GM06990 (cell line): ENCODE results near the gene CSTF2T.

ENCODE experiments used
- DNase-seq: peaks from one replicate; pipeline ENCODE4 v3.0.0-alpha.2; 2011; ENCODE audit not compliant: insufficient read length; ENCODE audit errors: extremely low read depth
- H3K27me3 ChIP-seq: replicated peaks from 2 replicates; pipeline ENCODE4 v1.6.0; 2011; ENCODE audit warnings: low read length; ENCODE audit not compliant: control insufficient read depth, insufficient read depth
- H3K36me3 ChIP-seq: 2 replicates; pipeline ENCODE4 v1.5.1; 2011; ENCODE audit warnings: low read length; ENCODE audit not compliant: control insufficient read depth, insufficient read depth
- H3K4me3 ChIP-seq: replicated peaks from 2 replicates; pipeline ENCODE4 v1.5.1; 2011; ENCODE audit warnings: low read depth, mild to moderate bottlenecking, control low read depth, low read length
- CTCF ChIP-seq: IDR thresholded peaks from 2 replicates; pipeline ENCODE4 v1.5.1; 2011; ENCODE audit warnings: low read length, control low read depth, mild to moderate bottlenecking, inconsistent platforms; ENCODE audit not compliant: insufficient read depth, poor library complexity, severe bottlenecking

CSTF2T gene

GRCh38 chr10:51658000-51658399, 41.4 kb downstream of the CSTF2T start:
- no peaks in the 10 kb centered on the region for H3K36me3 ChIP-seq
- no peak overlapping the region for H3K4me3 ChIP-seq
- TF ChIP-seq CTCF, result no peak
- DNase-seq, result no peak
- no peaks in the 10 kb centered on the region for H3K27me3 ChIP-seq

DNA sequence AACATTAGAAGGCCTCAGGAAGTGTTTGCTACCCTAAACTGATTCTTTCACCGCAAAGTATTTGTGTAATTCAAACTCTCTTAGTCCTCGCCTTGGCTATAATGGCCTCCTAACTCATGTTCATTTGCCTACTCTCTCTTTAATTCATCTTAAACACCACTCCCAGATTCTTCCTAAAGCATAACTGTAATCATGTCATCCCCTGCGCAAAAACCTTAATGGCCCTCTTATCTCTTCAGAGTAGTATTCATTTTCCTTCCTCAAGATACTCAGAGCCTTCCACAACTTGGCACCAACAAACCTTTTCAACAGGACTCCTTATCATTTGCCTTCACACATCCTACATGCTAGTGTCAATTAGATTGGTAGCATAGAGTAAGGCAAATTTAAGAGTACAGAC, 42.9 kb downstream of the CSTF2T start:
- Histone ChIP-seq H3K4me3 (no peak overlapping the region), H3K36me3 (no peaks in the 10 kb centered on the region), H3K27me3 (no peaks in the 10 kb centered on the region)
- no peak for TF ChIP-seq CTCF
- no peak for DNase-seq

- Histone ChIP-seq H3K36me3 (no peaks in the 10 kb centered on the region), H3K27me3 (no peaks in the 10 kb centered on the region), H3K4me3 (no peak overlapping the region)
- DNase-seq, result no peak
- TF ChIP-seq CTCF, result no peak
Measured at GRCh38 chr10:51654918-51655317, 44.5 kb downstream of the CSTF2T start.

DNA sequence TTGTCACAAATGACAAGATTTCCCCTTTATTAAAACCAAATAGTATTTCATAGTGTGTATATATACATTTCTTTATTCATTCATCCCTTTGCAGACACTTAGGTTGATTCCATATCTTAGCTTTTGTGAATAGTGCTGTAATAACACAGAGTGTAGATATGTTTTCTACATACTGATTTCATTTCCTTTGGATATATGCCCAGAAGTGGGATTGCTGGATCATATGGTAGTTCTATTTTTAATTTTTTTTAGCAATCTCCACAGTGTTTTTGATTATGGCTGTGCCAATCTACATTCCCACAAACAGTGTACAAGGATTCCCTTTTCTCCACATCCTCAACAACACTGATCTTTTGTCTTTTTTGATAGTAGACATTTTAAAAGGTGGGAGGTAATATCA, 46.4 kb downstream of the CSTF2T start:
- TF ChIP-seq CTCF, result no peak
- H3K36me3 ChIP-seq, result no peaks in the 10 kb centered on the region
- no peaks in the 10 kb centered on the region for H3K27me3 ChIP-seq
- no peak overlapping the region for H3K4me3 ChIP-seq
- DNase-seq, result no peak

- no peaks in the 10 kb centered on the region for H3K36me3 ChIP-seq
- no peaks in the 10 kb centered on the region for H3K27me3 ChIP-seq
- no peak for TF ChIP-seq CTCF
- no peak for DNase-seq
- H3K4me3 ChIP-seq, result no peak overlapping the region
Measured at GRCh38 chr10:51651063-51651462, 48.3 kb downstream of the CSTF2T start.

- H3K27me3 ChIP-seq, result no peaks in the 10 kb centered on the region
- TF ChIP-seq CTCF, result no peak
- no peak for DNase-seq
- H3K4me3 ChIP-seq, result no peak overlapping the region
- H3K36me3 ChIP-seq, result no peaks in the 10 kb centered on the region
Measured at GRCh38 chr10:51649064-51649463, 50.3 kb downstream of the CSTF2T start.
